HG03175 (cell line): ENCODE data around the gene KDM5A.
"Not testable (repeated sequence)": the region's sequence is repeated elsewhere in the genome, so short reads cannot be mapped to it uniquely, and the experiment has no call there.

Experiments used
- ATAC-seq: cut with Tn5 transposase; IDR thresholded peaks from one replicate; pipeline ENCODE4 v1.9.1; 2021; ENCODE audit warnings: mild to moderate bottlenecking, moderate library complexity; ENCODE audit not compliant: unreplicated experiment

Gene KDM5A

DNA sequence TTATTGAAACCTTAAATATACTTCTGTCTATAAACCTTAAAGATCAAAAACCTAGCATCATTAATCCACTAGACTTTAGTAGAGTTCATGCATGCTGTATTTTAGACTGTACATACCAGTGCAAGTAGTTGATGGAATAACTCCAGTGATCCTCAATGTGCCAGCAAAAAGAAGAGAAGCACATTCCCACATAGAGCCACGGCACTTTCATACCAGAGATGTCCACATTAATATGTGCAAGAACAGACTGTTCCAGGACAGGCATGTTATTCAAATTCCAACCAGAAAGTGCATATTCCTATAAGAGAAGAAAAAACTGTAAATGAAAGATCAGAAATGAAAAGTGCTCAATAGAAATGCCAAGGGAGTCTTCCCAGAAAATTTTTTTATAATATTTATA is 55.0 kb downstream of the KDM5A start:
- no peak for ATAC-seq

DNA sequence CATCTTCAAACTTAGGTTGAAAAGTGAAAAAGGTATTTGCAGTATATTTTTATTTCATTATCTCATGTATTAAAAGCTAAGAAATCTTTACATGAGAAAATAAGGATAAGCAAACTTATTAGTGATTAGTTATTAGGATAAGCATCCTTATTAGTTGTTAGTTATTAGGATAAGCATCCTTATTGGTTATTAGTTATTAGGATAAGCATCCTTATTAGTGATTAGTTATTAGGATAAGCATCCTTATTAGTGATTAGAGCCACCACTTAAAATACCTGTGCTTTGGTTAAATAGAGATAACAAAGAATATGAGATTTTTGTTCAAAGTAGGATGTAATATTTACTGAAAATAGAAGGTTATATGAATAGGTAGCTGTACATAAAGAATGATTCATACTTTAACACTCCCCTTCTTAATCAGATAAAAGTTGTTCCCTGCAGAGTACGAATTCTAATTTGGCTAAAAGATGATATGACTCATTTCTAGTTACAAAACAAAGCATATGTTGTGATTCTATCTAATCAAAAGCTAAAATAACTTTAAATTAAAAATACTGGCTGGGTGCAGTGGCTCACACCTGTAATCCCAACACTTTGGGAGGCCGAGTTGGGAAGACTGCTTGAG is 56.4 kb downstream of the KDM5A start:
- no peak for ATAC-seq

DNA sequence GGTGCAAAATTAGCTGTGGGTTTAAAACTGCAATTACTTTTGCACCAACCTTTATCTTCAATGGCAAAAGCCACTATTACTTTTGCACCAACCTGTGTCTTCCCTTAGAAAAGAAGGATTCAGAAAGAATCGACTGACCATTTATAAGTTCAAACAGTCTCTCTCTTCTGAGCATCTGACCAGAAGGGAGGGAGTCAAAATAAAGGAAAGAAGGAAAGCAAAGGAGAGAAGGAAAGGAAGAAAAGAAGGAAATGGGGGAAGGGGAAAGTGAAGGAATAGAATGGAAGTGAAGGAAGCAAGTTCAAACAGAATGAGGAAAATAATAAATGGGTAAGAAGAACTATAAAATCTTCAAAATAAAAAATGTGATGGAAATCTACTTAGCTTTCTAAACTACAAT is 57.8 kb downstream of the KDM5A start:
- no peak for ATAC-seq

DNA sequence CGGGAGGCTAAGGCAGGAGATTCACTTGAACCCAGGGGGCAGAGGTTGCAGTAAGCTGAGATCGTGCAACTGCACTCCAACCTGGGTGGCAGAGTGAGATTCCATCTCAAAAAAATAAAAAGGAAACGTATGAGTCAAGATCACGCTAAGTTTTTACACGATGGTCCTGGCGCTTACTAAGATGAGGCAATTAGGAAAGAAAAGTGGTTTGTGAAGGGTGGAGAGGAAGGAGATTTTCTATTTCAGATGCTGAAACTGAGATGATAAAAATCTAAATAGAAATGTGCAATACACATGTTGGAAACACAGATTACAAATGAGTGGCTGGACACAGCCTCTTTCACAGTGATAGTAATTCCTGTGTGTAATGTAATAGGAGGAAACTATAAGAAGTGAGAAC is 63.2 kb downstream of the KDM5A start:
- no peak for ATAC-seq

DNA sequence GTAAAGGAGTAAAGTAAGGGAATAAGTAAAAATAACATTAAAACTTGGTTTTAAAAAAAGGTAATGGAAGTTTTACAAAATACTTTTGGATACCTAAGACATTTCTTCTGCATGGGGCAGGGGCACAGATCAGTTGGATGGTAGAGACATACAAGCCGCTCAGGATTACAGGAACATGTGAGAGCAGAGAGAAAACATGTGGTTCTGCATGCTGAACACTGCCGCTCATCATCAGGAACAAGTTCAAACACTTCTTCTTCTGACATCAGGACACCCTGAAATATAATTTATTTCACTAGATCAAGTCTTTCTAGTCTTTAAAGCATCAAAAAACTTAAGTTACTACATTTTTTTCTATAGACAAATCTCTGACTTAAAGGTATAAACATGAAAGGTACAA is 65.6 kb downstream of the KDM5A start:
- ATAC-seq: no peak

DNA sequence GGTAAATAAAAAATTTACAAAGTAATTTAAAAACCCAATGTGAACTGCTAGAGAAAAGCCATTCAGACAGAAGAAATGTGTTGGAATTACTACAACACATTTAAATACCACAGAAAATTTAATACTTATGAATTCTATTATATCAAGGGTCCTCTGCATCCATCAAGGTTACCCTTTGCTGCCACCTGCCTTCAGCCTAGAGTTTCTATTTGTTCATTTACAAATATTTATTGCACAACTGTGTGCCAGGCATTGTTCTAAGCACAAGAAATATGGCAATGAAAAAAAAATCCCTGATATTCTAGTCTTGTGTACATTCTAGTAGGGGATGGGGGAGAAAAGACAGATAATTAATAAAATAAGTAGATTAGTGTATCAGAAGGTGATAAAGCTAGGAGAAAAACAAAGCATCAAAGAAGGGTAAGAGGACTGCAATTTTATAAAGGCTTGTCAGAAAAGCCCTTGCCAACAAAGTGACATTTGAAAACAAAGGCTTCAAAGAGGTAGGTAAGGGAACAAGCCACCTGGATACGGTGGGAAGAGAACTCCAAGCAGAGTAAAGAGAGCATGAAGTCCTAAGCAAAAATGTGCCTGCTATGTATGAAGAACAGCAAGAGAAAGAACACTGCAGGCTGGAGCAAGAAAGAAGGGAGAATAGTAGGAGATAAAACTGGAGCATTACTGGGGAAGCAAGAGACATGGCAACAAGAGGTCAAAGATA is 67.4 kb downstream of the KDM5A start:
- ATAC-seq: no peak

DNA sequence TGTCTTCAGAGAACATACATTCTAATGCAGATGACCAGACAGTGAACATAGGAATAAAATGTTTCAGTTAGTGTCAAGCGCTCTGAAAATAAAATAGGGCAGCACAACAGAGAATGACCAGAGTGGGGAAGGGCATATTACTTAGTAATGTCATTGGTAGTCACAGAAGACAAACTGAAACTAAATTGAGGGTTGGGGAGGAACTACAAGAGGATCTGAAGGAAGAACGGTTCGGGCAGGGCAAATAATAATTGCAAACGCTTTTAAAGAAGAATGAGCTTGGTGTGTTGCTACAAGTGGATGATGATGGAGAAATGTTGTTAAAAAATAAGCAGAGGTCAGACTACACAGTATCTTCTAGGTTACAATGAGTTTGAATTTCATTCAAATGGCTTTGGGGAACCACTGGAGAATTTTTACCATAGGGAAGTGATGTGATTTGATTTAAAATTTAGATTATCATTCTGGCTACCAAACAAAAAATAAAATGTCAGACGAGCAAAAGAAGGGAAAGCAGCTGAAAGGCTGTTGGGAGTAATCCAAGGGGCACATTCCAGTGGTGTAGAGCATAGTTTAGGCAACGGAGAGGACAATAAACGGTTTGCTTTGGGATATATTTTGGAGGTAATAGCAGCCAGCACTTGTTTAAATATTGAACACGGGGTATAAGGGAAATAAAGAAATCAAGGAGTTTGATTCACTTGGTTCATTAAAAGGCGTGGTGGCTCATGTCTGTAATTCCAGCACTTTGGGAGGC is 70.2 kb downstream of the KDM5A start:
- ATAC-seq: no peak

DNA sequence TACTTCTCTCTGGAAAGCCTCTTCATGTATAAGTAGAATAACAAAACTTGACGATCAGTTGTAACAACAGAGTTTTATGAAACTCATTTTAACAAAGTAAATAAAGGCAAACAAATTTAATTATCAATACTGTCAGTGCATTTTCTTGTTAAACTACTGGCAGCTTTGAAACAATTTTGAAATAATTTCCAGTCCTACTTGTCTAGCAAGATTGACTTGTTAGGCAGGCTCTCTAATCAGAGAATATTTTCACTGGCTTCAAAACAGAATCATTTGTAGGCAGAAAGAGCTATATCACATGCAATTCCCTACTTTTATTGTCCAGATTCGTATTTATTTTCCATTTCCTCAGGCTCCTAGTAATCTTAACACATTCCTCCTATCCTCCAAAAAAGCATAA is 80.6 kb downstream of the KDM5A start:
- no peak for ATAC-seq

DNA sequence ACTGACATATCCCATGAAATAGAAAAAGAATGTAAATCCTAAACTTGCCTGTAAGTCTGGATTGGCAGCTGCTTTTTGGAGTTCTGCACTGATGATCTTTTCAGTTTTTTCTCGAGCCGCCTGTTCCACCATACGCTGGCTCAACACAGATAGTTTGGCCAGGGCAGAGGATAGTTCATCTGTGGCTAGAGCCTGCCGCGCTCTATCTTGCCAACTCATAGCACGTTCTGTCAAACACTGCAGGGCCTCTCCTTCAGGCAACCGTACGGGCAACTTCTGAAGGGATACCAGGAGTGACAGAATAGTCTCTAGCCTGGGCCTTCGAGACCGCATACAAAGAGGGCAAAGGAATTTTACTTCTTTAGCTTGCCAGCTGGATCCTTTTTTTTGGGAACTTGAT is 81.7 kb downstream of the KDM5A start:
- ATAC-seq: no peak

DNA sequence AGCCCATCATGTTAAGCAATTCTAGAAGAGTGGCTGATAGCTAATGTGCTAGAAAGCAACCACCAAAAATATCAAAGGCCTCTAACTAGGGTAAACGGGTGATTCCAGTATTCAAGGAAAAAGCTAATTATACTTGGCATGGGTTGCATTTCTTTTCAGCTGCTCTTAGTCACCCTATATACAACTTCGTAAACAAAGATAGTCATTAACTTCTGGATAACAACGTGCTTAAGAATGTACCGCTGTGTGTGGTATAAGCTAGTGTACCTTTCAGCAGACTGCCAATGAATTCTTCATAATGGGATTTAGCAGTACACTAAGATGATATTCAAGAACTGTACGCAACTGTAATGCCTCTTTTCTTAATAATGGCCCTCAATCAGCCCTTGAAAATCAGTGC is 84.3 kb downstream of the KDM5A start:
- ATAC-seq: no peak

DNA sequence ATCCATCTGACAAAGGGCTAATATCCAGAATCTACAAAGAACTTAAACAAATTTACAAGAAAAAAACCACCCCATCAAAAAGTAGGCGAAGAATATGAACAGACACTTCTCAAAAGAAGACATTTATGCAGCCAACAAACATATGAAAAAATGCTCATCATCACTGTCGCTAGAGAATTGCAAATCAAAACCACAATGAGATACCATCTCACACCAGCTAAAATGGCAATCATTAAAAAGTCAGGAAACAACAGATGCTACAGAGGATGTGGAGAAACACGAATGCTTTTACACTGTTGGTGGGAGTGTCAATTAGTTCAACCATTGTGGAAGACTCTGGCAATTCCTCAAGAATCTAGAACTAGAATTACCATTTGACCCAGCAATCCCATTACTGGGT is 86.4 kb downstream of the KDM5A start:
- not testable (repeated sequence) for ATAC-seq

DNA sequence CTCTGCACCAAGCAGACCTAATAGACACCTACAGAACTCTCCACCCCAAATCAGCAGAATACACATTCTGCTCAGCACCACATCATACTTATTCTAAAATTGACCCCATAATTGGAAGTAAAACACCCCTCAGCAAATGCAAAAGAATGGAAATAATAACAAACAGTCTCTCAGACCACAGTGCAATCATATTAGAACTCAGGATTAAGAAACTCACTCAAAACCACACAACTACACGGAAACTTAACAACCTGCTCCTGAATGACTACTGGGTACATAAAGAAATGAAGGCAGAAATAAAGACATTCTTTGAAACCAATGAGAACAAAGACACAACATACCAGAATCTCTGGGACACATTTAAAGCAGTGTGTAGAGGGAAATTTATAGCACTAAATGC is 89.0 kb downstream of the KDM5A start:
- ATAC-seq: not testable (repeated sequence)

DNA sequence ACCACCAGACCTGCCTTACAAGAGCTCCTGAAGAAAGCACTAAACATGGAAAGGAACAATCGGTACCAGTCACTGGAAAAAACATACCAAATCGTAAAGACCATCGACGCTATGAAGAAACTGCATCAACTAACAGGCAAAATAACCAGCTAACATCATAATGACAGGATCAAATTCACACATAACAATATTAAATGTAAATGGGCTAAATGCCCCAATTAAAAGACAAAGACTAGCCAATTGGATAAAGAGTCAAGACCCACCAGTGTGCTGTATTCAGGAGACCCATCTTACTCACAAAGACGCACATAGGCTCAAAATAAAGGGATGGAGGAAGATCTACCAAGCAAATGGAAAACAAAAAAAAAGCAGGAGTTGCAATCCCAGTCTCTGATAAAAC is 89.6 kb downstream of the KDM5A start:
- ATAC-seq: not testable (repeated sequence)

DNA sequence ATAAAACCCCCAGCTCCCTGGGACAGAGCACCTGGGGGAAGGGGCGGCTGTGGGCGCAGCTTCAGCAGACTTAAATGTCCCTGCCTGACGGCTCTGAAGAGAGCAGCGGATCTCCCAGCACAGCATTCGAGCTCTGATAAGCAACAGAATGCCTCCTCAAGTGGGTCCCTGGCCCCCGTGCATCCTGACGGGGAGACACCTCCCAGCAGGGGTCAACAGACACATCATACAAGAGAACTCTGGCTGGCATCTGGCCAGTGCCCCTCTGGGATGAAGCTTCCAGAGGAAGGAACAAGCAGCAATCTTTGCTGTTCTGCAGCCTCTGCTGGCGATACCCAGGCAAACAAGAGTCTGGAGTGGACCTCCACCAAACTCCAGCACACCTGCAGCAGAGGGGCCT is 91.1 kb downstream of the KDM5A start:
- ATAC-seq: not testable (repeated sequence)

DNA sequence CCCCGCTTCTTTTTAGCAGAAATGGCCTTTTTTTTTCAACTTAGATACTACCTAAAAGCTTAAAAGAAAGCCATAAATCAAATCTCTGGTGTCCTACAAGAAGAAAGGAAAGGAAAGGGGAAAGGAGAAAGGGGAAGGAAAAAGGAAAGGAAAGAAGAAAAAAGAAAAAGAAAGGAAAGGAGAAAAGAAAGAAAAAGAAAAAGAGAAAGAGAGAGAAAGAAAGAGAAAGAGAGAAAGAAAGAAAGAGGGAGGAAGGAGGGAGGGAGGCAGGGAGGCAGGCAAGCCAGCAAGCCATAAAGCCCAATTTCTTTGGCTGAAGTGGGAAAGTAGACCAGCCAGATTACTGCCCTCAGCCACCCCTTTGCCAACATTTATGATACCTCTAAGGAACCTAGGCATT is 94.0 kb downstream of the KDM5A start:
- no peak for ATAC-seq

DNA sequence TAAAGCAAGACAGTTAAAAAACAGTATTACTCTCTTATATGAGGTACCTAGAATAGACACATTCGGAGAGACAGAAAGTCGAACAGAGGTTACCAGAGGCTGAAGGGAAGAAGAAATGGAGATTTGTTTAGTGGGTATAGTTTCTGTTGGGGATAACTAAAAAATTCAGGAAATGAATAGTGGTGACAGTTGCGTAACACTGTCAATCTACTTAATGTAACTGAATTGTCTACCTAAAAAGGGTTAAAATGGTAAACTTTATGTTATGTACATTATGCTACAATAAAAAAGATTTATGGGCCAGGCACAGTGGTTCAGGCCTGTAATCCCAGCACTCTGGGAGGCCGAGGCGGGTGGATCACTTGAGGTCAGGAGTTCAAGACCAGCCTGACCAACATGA is 95.9 kb downstream of the KDM5A start:
- no peak for ATAC-seq

DNA sequence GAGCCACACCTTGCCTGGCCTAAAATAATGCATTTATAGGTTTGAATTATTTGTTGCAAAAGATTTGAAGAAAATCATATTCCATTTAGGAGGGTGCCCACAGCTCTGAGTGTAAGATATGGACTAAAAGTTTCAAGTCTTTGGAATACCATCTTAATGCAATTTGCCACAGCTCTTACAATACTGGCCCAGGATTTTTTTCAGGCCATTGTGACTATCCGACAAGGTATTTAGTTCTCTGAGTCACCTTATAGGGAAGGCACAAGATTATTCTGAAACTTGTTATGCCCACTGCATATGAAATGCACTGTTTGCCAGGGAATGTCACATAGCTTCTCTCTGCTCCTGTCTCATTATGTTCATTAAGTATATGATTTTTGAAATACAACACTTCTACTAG is 96.9 kb downstream of the KDM5A start:
- ATAC-seq: no peak

DNA sequence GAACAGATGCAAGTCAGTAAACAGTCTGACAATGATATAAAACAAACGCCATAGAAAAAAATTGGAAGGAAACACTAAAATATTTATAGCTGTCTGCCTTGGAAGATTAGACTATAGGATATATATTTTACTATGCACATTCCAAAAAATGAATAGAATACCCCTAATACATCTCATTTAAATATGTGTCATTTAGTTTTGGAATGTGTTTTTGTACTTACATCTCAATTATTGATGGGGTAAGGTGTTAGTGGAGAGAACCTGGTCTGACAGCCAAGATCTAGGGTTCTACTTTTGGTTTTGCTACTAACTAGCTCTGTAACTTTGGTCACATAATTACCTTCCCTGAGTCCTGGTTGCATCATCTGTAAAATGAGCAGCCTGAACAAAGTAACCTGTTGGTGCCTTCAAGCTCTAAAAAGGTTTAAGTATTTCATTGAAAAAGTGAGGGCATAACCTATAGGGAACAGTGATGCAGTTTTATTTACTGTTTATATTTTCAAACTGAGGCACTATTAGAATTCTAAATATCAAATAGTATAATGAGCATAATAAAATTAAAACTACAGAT is 97.9 kb downstream of the KDM5A start:
- no peak for ATAC-seq

DNA sequence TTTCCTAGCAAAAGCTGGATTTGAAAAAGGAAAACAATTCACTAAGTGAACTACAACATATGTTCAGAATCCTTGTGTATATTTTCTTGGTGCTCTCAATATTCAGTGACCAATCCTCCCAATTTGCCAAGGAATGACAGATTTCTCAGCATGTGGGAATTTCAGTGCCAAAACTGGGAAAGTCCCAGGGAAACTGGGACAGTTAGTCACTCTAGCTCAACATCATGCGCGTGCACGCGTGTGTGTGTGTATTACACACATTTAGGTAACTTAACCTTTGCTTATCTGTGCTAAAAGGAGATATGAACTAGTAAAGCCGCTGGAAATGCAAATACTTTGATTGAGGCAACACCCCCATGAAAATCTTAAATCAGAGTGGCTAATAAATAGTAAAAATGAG is 100.4 kb downstream of the KDM5A start:
- ATAC-seq: no peak

DNA sequence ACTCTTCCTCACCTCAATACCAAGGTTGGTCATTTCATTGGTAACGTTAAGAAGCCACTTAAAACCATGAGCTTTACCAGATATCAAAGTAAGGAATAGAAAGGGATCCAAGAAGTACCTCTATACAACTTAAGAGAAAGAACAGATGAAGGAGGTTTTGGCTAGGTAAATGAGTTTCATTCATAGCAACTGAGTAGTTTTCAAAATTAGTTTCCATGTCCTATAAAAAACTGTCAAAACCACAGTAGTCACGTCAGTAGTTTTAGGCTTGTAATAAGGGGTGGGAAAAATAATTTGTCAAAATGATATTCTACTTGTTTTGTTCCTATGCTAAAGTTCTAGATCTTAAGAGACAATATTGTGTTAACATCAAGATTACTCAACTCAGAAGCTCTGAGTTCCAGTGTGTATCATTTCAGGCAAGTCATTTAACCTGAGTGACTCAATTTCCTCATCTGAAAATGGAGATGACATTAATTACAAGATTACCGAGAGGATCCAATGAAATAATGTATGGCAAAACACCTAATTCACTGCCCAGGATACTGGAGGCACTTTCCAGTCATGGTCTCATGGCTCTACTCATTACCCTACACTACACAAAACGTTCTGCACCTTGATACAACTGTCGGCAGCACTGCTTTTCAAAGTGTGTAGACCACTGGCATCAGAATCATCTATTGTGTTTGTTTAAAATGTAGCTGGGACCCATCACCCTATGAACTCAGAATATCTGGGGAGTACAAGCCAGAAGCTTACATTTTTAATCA is 102.4 kb downstream of the KDM5A start:
- ATAC-seq: no peak

DNA sequence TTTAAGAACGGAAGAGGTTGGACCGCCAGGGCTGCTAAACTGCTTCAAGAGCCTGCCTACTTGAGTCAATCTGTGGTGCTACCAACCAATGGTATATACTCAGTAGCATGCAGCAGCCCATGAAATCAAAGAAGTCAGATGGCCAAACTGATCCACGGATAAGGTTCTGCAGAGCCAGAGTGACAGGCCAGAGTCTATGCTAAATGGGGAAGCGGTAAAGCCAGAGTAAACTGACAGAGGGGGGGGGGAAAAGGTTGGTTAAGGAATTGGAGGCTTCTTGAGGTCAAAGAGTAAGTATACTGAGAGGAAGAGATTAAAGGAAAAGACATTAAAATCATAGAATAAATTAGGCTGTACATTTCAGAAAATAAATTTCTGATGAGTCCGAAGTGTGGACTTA is 111.1 kb downstream of the KDM5A start:
- ATAC-seq: no peak
